NCI-H146 treated with DMSO at 0.1 percent for 48 hours (cell line): ENCODE results near the gene ZNF888.
"Not testable (repeated sequence)": the region's sequence is repeated elsewhere in the genome, so short reads cannot be mapped to it uniquely, and the experiment has no call there.

Experiments used
- DNase-seq: peaks from one replicate; lab custom pipeline; 2025; ENCODE audit not compliant: unreplicated experiment; lab: John Stamatoyannopoulos, UW

ZNF888 gene

DNA sequence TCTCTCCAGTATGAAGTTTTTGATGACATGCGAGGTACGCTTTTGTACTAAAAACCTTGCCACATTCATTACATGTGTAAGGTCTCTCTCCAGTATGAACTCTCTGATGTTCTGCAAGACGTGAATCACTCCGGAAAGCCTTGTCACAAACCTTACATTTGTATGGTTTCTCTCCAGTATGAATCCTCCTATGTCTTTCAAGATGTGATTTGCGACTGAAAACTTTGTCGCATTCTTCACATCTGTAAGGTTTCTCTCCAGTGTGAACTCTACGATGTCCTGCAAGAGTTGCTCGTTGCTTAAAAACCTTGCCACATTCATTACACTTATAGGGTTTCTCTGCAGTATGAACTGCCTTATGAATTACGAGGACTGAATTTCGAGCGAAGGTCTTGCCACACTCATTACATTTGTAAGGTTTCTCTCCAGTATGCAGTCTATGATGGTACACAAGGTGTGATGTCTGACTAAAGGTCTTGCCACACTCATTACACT is 42.3 kb downstream of the ZNF888 start:
- no peak for DNase-seq

DNA sequence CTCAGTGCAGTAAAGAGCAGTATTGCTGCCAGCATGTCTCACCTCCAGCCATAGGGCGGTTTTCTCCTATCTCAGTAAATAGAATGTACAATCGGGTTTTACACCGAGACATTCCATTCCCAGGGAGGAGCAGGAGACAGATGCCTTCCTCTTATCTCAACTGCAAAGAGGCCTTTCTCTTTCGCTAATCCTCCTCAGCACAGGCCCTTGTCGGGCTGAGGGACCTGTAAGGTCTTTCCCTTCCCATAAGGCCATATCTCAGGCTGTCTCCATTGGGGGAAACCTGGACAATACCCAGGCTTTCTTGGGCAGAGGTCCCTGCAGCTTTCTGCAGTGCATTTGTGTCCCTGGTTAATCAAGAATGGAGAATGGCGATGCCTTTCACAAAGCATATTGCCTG is 50.2 kb downstream of the ZNF888 start:
- DNase-seq, result not testable (repeated sequence)

DNA sequence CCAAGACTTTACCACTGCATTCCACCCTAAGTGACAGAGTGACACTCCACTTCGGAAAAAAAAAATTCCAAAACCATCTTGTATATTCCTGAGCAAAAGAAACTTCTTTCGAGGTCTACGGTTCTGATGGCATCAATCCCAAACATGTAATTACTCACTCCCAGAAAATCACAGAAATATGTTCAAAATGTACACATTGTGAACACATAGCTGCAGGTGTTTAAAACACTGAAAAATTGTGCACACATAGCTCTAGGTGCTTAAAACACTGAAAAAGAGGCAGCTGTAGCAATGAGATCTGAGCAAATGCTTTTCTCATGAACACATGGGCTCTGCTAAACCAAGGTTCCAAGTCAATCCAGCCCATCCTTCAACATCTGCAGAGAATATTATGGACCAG is 51.8 kb downstream of the ZNF888 start:
- no peak for DNase-seq

DNA sequence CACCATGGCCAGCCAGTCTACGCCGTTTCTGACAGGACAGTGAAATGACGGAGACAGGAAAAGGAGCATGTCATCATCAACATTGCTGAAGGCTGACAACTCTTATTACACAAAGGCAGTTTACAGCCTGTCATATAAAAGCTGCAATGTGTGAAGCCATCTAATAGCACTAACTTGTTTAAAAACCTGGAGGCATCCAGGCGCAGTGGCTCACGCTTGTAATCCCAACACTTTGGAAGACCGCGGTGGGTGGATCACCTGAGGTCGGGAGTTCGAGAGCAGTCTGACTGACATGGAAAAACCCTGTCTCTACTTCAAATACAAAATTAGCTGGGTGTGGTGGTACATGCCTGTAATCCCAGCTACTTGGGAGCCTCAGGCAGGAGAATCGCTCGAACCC is 55.2 kb downstream of the ZNF888 start:
- not testable (repeated sequence) for DNase-seq

DNA sequence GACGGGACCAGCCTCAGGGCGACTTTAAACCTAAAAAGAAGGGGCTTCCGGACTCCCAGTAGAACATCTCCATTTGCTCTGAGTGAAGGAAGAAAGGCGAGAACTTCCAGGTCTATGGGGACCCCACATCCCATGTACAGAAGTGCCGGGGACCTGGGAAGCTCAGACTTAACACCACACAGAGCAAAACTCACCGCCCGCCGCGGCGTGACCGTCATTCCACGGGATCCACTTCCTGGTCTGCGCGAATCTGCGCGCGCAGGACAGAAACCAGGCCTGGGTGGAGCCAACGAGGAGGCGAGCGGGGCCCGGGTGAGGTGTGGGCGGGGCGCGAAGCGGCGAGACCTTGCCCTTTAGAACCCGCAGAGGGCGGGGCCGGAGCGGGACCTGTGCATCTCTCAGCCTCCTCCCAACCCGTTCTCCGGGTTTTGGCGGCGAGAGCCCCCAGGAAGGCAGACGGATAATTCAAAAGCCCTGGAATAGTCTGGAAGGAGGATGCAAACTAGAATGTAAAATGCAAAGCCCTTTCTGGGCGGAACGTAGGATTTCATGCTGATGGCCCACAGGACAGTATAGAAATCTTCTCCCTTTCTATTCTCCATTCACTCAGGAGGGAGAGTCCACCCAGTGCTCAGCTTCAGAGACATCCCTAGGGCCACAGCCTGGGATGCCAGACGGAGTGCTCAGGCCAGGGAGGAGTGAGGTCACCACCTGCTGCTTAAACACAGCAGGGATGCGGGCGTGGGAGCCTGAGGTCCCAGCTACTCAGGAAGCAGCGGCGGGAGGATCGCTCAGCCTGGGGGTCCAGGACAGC is 65.6 kb downstream of the ZNF888 start, which contains the start of gene ZNF468:
Gene ZNF468 (minus strand): TSS at position 242 of the 814 bp plus-strand sequence. CDS start 3,347 bp downstream, outside the sequence.
- DNase-seq, result peak; percentile 60

DNA sequence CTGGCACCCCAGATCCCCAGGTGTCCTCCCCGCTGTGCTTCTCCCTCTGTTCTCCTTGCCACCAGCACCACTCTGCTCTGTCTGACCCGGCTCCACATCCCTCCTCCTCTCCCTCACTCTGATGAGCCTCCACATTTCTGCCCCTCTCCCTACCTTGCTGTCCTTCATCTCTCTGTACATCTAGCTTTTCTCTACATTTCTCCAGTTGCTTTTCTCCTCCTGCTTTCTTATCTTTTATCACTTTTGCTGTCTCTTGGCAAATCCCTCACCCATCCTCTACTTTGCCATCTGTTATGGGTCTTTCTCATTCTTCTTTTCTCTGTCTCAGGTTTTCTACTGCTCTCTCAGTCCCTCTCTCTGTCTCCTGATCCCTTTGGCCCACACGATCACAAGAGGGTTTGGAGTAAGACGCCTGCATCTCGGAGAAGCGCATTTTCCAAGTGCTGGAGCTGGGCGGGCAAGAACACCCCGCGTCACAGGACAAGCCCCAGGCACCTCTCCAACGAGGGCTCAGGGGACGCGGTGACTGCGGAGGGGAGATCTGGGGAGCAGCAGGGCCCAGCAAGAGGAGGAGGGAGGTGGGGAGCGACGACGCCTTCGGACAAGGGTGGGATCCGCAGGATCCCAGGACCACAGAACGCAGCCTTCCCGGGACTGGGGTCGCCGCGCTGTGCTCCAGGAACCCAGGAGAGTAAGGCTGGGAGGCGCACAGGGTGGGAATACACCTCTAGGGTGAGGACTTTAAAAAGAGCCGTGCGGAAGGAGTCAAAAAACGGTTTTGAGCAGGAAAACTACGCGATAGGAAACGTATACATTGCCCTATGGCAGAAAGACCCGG is 66.5 kb downstream of the ZNF888 start:
- not testable (repeated sequence) for DNase-seq
